ENCODE results near the gene KCTD11.

- no peak for TF ChIP-seq EZH2phosphoT487 (IDR thresholded peaks at IDR 0.05; ENCODE audit: insufficient read depth, low read depth)
- no peak for TF ChIP-seq EZH2 (IDR thresholded peaks at IDR 0.05; ENCODE audit: insufficient read depth, poor library complexity, severe bottlenecking)
Observed at GRCh38 chr17:7396147-7396546, 44.2 kb downstream of the KCTD11 start.
